ENCODE results near the gene STAB2. TPM values are rescaled to one million over a fixed set of nuclear protein-coding genes. Genes with fewer than 3 reads are reported as not detected.

Gene STAB2
- polyA plus RNA-seq, 1 of the 3 experiments (the other 2 are of a cell fraction), result not detected

GRCh38 chr12:103737881-103738280 is 150.8 kb downstream of the STAB2 start:
- POLR2A ChIA-PET, result no interaction called here
- Histone ChIP-seq H3F3A (replicated peaks; ENCODE audit: insufficient read depth) (no peaks in the 10 kb centered on the region), H3K9me2 (no peaks in the 10 kb centered on the region), H3K27ac (ENCODE audit: low read depth in 2 of 2, low read length in 1 of 2) (no peak overlapping the region), H4K20me1 (ENCODE audit: insufficient read depth) (no peaks in the 10 kb centered on the region), H3K4me1 (ENCODE audit: control insufficient read depth in 1 of 2, insufficient read depth in 2 of 2, low read depth in 1 of 2, low read length in 1 of 2) (peaks cover 0 to 6% of the 10 kb centered on the region in 2 experiments; a peak in 1 of 4 replicates), H2AFZ (ENCODE audit: low read depth) (no peak overlapping the region), H3K9me3 (no peaks in the 10 kb centered on the region), H3K4me2 (no peak overlapping the region), H3K79me2 (ENCODE audit: insufficient read depth) (no peaks in the 10 kb centered on the region), H3K36me3 (replicated peaks in 1 of 2; ENCODE audit: control insufficient read depth in 1 of 2, insufficient read depth in 2 of 2, low read length in 1 of 2) (no peaks in the 10 kb centered on the region), H3K9ac (no peak overlapping the region), H3K27me3 (ENCODE audit: insufficient read depth) (peaks cover 11% of the 10 kb centered on the region; the same call in 1 of the 2 replicates), H3K4me3 (ENCODE audit: low read depth in 2 of 2, low read length in 1 of 2) (no peak overlapping the region)
- 14% methylated on average over 1 of the region's 1 CpG for WGBS (ENCODE audit: low lambda C conversion rate)
- no peak for DNase-seq
- TF ChIP-seq, protein P1, sequence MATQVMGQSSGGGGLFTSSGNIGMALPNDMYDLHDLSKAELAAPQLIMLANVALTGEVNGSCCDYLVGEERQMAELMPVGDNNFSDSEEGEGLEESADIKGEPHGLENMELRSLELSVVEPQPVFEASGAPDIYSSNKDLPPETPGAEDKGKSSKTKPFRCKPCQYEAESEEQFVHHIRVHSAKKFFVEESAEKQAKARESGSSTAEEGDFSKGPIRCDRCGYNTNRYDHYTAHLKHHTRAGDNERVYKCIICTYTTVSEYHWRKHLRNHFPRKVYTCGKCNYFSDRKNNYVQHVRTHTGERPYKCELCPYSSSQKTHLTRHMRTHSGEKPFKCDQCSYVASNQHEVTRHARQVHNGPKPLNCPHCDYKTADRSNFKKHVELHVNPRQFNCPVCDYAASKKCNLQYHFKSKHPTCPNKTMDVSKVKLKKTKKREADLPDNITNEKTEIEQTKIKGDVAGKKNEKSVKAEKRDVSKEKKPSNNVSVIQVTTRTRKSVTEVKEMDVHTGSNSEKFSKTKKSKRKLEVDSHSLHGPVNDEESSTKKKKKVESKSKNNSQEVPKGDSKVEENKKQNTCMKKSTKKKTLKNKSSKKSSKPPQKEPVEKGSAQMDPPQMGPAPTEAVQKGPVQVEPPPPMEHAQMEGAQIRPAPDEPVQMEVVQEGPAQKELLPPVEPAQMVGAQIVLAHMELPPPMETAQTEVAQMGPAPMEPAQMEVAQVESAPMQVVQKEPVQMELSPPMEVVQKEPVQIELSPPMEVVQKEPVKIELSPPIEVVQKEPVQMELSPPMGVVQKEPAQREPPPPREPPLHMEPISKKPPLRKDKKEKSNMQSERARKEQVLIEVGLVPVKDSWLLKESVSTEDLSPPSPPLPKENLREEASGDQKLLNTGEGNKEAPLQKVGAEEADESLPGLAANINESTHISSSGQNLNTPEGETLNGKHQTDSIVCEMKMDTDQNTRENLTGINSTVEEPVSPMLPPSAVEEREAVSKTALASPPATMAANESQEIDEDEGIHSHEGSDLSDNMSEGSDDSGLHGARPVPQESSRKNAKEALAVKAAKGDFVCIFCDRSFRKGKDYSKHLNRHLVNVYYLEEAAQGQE (IDR thresholded peaks at IDR 0.05; ENCODE audit: low read depth, low read length), result no peak
- CTCF ChIA-PET, result no interaction called here

DNA sequence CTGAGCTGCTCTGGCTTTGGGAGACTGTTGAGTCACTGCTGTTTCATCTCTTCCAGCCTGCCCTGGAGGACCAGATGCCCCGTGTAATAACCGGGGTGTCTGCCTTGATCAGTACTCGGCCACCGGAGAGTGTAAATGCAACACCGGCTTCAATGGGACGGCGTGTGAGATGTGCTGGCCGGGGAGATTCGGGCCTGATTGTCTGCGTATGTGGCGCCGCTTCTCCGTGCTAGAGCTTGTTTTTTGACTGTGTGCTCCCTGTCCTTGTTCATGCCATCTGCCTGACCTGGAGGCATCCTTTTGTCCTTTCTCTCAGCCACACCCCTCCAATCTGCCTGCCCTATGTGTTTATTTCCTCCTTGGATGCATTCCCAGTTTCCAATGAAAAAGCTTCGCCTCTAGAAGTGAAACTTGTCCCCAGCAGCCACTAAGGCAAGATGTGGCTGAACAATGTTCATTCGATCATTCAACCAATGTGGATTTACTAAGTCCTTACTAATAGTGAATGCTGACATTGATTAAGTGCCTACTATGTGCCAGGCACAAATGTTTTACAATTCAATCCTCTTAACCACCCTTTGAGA is 155.4 kb downstream of the STAB2 start:
- Histone ChIP-seq H2AFZ (ENCODE audit: low read depth) (no peak overlapping the region), H3K4me1 (ENCODE audit: control insufficient read depth in 1 of 2, insufficient read depth in 2 of 2, low read depth in 1 of 2, low read length in 1 of 2) (peaks cover 0 to 6% of the 10 kb centered on the region in 2 experiments; a peak in 1 of 4 replicates), H3K27me3 (ENCODE audit: insufficient read depth) (no peaks in the 10 kb centered on the region), H3K4me2 (no peak overlapping the region), H3K9me3 (no peaks in the 10 kb centered on the region), H3K4me3 (ENCODE audit: low read depth in 2 of 2, low read length in 1 of 2) (no peak overlapping the region), H3K9ac (no peak overlapping the region), H3K36me3 (replicated peaks in 1 of 2; ENCODE audit: control insufficient read depth in 1 of 2, insufficient read depth in 2 of 2, low read length in 1 of 2) (no peaks in the 10 kb centered on the region), H3K9me2 (no peaks in the 10 kb centered on the region), H4K20me1 (ENCODE audit: insufficient read depth) (no peaks in the 10 kb centered on the region), H3F3A (replicated peaks; ENCODE audit: insufficient read depth) (no peaks in the 10 kb centered on the region), H3K27ac (ENCODE audit: low read depth in 2 of 2, low read length in 1 of 2) (no peak overlapping the region), H3K79me2 (ENCODE audit: insufficient read depth) (no peaks in the 10 kb centered on the region)
- 63% methylated on average over 14 of the region's 15 CpGs for WGBS (ENCODE audit: low lambda C conversion rate)
- TF ChIP-seq, protein P2, sequence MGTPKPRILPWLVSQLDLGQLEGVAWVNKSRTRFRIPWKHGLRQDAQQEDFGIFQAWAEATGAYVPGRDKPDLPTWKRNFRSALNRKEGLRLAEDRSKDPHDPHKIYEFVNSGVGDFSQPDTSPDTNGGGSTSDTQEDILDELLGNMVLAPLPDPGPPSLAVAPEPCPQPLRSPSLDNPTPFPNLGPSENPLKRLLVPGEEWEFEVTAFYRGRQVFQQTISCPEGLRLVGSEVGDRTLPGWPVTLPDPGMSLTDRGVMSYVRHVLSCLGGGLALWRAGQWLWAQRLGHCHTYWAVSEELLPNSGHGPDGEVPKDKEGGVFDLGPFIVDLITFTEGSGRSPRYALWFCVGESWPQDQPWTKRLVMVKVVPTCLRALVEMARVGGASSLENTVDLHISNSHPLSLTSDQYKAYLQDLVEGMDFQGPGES (IDR thresholded peaks at IDR 0.05; ENCODE audit: low read depth, low read length), result no peak
- TF ChIP-seq RXRA (IDR thresholded peaks at IDR 0.05; ENCODE audit: borderline replicate concordance, low read depth) (no peak), ELF1 (IDR thresholded peaks at IDR 0.05) (no peak), POLR2AphosphoS5 (IDR thresholded peaks at IDR 0.05; ENCODE audit: low read depth, low read length) (no peak), RFX5 (IDR thresholded peaks at IDR 0.05; ENCODE audit: low read length) (no peak)
- TF ChIP-seq, protein P3, sequence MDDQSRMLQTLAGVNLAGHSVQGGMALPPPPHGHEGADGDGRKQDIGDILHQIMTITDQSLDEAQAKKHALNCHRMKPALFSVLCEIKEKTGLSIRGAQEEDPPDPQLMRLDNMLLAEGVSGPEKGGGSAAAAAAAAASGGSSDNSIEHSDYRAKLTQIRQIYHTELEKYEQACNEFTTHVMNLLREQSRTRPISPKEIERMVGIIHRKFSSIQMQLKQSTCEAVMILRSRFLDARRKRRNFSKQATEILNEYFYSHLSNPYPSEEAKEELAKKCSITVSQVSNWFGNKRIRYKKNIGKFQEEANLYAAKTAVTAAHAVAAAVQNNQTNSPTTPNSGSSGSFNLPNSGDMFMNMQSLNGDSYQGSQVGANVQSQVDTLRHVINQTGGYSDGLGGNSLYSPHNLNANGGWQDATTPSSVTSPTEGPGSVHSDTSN (IDR thresholded peaks at IDR 0.05), result no peak
- TF ChIP-seq, protein P1 (IDR thresholded peaks at IDR 0.05; ENCODE audit: low read depth, low read length), result no peak
- ChIA-PET CTCF (interaction anchor here (0.8 to 1.2 kb wide), 3 partner anchors 11 to 110 kb away, joined by 3 to 4 read pairs (median 4); no protein-coding TSS in a partner anchor), POLR2A (no interaction called here)
- DNase-seq, result peak; percentile 28

Measured in SK-N-SH (cell line).